ENCODE measurements around the gene KDM4E.
"Not testable (repeated sequence)": the region's sequence is repeated elsewhere in the genome, so short reads cannot be mapped to it uniquely, and the experiment has no call there.

The KDM4E gene

DNA sequence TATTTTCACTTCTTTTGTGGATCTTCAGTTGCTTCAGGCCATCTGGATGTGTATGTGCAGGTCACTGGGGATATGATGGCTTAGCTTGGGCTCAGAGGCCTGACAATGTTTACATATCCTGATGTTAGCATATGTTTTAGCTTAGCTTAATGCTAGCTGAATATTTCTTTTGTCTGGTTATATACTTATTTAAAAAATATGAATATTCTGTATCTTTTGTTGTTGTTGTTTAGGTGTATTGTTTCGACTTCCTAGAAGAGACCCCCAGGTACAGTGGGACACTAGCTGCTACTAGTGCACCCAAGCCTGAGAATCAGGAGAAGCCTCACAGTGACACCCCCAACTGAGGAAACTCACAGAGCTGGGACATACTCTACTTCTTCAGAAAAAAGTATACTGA, at the start of gene KDM4E:
KDM4E (plus strand) TSS at position 301 of the 400 bp plus-strand sequence. CDS start 300 bp downstream, outside the sequence.
- FAIRE-seq: no peak

DNA sequence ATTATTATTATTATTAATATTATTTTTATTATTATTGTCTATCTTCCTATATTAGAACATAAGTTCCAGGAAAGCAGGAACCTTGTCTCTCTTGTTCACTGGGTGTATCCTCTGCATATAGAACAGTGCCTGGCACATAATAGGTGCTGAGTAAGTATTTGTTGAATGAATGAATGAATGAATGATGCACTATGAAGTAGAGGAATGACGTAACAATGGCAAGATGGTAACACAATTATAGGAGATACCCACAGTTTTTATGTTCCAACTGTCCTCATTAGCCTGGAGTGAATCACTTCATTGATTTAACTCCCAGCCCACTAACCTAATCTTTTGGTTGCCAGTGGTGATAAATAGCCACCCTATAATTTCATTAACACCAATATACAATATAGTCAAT, 49.5 kb upstream of the KDM4E start:
- FAIRE-seq: no peak

GRCh38 chr11:94987378-94987777, 37.7 kb upstream of the KDM4E start:
- no peak for FAIRE-seq

GRCh38 chr11:94988748-94989147, 36.3 kb upstream of the KDM4E start:
- no peak for FAIRE-seq

DNA sequence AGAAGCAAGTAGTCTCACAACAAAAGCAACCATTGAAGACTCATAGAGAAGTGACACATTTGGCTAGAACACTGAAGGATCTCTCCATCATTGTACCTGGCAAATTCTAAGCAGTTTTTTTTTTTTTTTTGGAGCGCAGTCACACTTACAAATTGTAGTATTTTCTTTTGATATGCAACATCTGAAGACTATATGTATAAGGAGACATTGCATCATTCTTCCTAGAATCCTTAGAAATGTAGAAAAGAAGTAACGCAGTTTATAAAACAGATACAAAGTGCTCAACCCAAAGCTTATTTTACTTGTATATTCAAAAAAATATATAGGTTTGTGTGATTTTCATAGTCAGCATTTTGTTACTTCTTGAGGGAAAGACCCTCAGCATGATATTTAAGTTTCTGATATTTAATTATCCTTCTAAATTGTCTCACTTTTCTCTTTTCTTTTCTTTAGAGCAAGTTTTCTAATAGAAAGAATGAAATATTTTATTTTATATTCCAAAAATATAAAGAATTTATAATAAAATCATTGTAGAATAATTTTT, 31.6 kb upstream of the KDM4E start:
- FAIRE-seq: no peak

GRCh38 chr11:94997437-94997836, 27.6 kb upstream of the KDM4E start:
- no peak for FAIRE-seq

DNA sequence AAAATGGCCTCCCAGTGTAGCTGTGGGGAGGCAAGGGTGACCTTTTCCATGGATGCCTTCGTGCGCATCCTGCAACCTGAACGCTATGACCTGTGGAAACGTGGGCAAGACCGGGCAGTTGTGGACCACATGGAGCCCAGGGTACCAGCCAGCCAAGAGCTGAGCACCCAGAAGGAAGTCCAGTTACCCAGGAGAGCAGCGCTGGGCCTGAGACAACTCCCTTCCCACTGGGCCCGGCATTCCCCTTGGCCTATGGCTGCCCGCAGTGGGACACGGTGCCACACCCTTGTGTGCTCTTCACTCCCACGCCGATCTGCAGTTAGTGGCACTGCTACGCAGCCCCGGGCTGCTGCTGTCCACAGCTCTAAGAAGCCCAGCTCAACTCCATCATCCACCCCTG, 26.8 kb upstream of the KDM4E start:
- no peak for FAIRE-seq

DNA sequence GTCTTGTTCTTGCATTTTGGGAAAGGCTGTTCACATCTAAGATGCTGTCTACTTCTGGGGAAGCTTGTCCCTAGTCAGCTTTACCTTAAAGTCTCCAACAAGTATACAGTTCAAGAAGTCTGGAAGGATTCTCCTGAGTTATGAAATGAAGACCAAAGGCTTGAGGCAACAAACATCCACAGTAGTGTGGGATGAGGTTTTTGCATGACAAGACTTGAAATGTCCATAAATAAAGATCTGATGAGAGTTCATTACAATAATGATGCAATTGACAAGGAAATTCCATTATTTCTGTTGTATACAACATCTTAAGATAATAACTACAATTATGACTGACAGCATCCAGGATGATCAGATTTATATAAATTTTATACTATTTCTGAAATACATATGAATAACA, 21.3 kb upstream of the KDM4E start:
- no peak for FAIRE-seq

DNA sequence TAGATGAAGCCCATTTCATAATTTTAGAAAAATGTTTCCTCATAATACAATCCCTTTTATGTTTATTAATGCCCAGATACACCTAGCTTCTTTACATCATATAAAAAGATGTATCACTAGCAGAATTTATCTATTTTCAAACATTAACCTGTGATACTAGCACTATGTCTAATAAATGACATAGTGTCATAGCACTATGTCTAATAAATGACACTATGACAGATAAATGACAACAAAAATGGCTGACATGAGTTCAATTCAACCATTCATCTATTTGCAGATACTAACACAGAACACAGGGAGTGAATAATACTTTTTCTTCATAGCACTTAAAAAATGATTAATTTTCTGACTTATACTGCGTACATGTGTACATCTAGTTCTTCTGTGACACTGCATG, 19.4 kb upstream of the KDM4E start:
- FAIRE-seq: no peak

- no peak for FAIRE-seq
Observed at GRCh38 chr11:95011376-95011775, 13.7 kb upstream of the KDM4E start.

GRCh38 chr11:95014184-95014821, 10.8 kb upstream of the KDM4E start:
- no peak for FAIRE-seq

DNA sequence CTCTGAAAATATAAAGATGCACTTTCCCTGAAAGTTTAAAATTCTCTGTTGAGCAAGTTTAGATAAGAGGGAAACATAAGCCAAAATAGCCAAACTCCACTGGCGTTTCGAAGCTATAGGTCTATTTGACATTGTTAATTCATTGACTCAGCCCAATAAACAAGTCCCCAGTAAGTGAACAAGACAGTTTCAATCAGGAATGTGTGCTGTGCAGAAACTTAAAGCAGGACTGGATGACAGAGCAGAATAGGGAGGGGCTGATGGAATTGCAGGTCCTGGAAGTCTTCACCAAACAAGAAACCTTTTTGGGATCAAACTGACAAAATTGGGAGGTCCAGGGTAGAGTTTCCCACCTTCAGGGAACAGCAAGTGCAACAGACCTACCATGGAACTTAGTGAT, 8.9 kb upstream of the KDM4E start:
- FAIRE-seq: no peak

- not testable (repeated sequence) for FAIRE-seq
Observed at GRCh38 chr11:95021468-95021867, 3.6 kb upstream of the KDM4E start.

GRCh38 chr11:95025594-95025993, 536 bp downstream of the KDM4E start:
- not testable (repeated sequence) for FAIRE-seq

- FAIRE-seq: no peak
Observed at GRCh38 chr11:95028357-95028756, 3.3 kb downstream of the KDM4E start.

DNA sequence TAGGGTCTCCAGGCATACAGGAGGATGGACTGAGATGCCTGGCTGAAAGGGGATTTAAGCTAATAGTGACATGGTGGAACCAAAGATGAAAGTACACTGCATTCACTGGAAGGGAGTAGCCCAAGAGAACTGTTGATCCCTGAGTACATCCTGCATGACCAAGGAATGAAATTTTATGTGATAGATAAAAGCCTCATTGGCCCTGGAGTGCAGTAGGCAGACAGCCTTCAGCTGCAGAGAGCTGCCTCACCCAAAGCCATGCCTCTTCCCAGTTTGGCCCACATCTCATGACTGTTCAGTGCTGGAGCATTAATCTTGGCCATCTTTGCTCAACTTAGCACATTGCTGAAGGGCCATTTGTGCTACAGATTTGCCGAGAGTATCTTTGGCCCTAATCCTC, 8.0 kb downstream of the KDM4E start:
- FAIRE-seq: no peak

- no peak for FAIRE-seq
Observed at GRCh38 chr11:95035316-95035715, 10.3 kb downstream of the KDM4E start.

- FAIRE-seq: not testable (repeated sequence)
Observed at GRCh38 chr11:95037356-95038035, 12.4 kb downstream of the KDM4E start.

DNA sequence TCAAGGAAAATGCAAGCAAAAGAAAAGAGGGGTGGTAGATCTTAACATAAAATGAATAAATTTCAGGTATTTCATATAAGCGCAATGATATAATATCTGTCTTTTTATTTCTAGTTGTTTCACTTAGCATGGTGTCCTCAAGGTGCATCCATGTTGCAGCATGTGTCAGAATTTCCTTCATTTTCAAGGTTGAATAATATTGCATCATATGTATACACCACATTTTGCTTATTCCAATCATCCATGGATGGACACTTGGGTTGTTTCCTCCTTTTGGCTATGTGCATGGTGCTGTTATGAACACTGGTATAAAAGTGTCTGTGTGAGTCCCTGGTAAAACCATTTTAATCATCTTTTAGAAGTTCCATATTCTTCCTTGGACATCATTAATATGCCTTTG, 17.2 kb downstream of the KDM4E start:
- FAIRE-seq: no peak

GRCh38 chr11:95042906-95043305, 17.8 kb downstream of the KDM4E start:
- no peak for FAIRE-seq

- FAIRE-seq: no peak
Observed at GRCh38 chr11:95044010-95044409, 19.0 kb downstream of the KDM4E start.

GRCh38 chr11:95045812-95046211, 20.8 kb downstream of the KDM4E start:
- FAIRE-seq: no peak

GRCh38 chr11:95049122-95049521, 24.1 kb downstream of the KDM4E start, which contains the start of gene KDM4F:
TSS of gene KDM4F (plus strand) at chr11:95049422.
- FAIRE-seq: not testable (repeated sequence)

DNA sequence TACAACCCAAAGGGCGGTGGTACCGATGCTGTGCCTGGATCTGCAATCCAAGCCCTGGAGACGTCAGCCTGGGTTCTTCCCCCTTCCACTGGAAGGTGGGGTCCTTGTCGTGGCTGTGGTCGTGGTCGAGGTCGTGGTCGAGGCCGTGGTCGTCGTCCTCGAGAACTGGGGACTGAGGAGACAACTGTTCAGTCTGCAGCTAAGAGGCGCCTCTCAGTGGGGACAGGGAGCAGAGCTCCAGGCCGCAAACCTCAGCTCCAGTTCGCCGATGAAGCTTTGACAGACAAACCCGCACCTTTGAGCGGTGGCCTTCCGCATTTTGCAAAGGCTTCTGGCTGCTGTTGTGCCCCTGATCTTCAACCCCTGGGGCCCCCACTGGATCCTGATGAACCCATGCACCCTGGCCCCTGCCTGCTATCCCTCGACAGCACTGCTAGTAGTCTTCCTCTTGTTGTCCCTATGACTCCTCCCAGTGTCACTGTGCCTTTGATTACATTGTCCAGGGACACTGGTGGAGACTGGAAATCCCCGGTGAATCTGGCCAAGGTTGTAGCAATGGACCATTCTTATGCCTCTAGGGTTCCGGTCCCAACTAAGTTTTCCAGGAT, 25.6 kb downstream of the KDM4E start:
- FAIRE-seq: no peak

Data from TTC549 (cell line).